Urinary bladder (tissue), 4 donors: ENCODE measurements around the gene DHRS12. TPM values are rescaled to one million over a fixed set of nuclear protein-coding genes. Genes with fewer than 3 reads are reported as not detected.
A peak's percentile ranks its signal among the peaks of the same experiment; 100 is the strongest.

Experiments used
- DNase-seq: peaks from one replicate; pipeline ENCODE4 v3.0.0-alpha.2; 2015; ENCODE audit errors: extremely low spot score
- H3K27ac ChIP-seq: one replicate; pipeline ENCODE4 v1.5.1; 2013; ENCODE audit warnings: low read depth, mild to moderate bottlenecking, moderate library complexity
- H3K36me3 ChIP-seq: one replicate; pipeline ENCODE4 v1.6.1; 2013; ENCODE audit warnings: mild to moderate bottlenecking, moderate library complexity; ENCODE audit not compliant: insufficient read depth
- H3K4me1 ChIP-seq: one replicate; pipeline ENCODE4 v1.6.1; 2013; ENCODE audit warnings: mild to moderate bottlenecking, moderate library complexity; ENCODE audit not compliant: insufficient read depth
- H3K4me3 ChIP-seq: one replicate; pipeline ENCODE4 v1.5.1; 2013; ENCODE audit warnings: low read depth, low read length
- WGBS: extraction: QIAGEN DNeasy Blood & Tissue Kit; methylation state at CpG from one replicate; pipeline ENCODE4 v1.1.7; 2013; 5-methylcytosine and 5-hydroxymethylcytosine counted together
- polyA plus RNA-seq: library from polyadenylated mRNA; stranded (reverse); fragments of 200-250 nt; gene quantifications from one replicate; pipeline ENCODE4 v1.2.3, GENCODE V29; 2013
- total RNA-seq: library from RNA; depleted of rRNA; stranded (reverse); fragments of >200 nt; gene quantifications from one replicate; pipeline ENCODE4 v1.2.3, GENCODE V29; 2014
- donor health status: healthy with polysubstance abuse.
- donor health status: healthy.

The DHRS12 gene
- total and polyA plus RNA-seq, 2 donors: 6.4 to 16.8 TPM

GRCh38 chr13:51738226-51738905, 65.6 kb downstream of the DHRS12 start:
- WGBS: 94% methylated on average over 2 of the region's 2 CpGs
- Histone ChIP-seq H3K27ac (no peak overlapping the region), H3K4me3 (no peak overlapping the region), H3K4me1 (no peaks in the 10 kb centered on the region), H3K36me3 (no peaks in the 10 kb centered on the region)
- DNase-seq: no peak

GRCh38 chr13:51737609-51738008, 66.4 kb downstream of the DHRS12 start:
- Histone ChIP-seq H3K4me1 (no peaks in the 10 kb centered on the region), H3K27ac (no peak overlapping the region), H3K4me3 (no peak overlapping the region), H3K36me3 (no peaks in the 10 kb centered on the region)
- 95% methylated on average over 3 of the region's 3 CpGs for WGBS
- no peak for DNase-seq

- 91% methylated on average over 2 of the region's 2 CpGs for WGBS
Measured at GRCh38 chr13:51734786-51735185, 69.2 kb downstream of the DHRS12 start.

GRCh38 chr13:51733374-51734298, 70.3 kb downstream of the DHRS12 start:
- Histone ChIP-seq H3K4me3 (no peak overlapping the region), H3K27ac (no peak overlapping the region), H3K36me3 (no peaks in the 10 kb centered on the region), H3K4me1 (no peaks in the 10 kb centered on the region)
- no peak for DNase-seq
- WGBS: 85% methylated on average over 3 of the region's 3 CpGs

More at GRCh38 chr13:51734786-51735185, 69.2 kb downstream of the DHRS12 start:
- no peak for DNase-seq
- no peak overlapping the region for H3K4me3 ChIP-seq
- H3K4me1 ChIP-seq: no peaks in the 10 kb centered on the region
- no peak overlapping the region for H3K27ac ChIP-seq
- H3K36me3 ChIP-seq: no peaks in the 10 kb centered on the region

GRCh38 chr13:51731759-51732158, 72.2 kb downstream of the DHRS12 start:
- H3K36me3 ChIP-seq: no peaks in the 10 kb centered on the region
- H3K4me1 ChIP-seq: no peaks in the 10 kb centered on the region
- WGBS: 57% methylated on average over 4 of the region's 4 CpGs
- H3K4me3 ChIP-seq: no peak overlapping the region
- no peak for DNase-seq
- no peak overlapping the region for H3K27ac ChIP-seq

- Histone ChIP-seq H3K27ac (no peak overlapping the region), H3K4me3 (no peak overlapping the region), H3K36me3 (no peaks in the 10 kb centered on the region), H3K4me1 (no peaks in the 10 kb centered on the region)
- 92% methylated on average over 1 of the region's 1 CpG for WGBS
- no peak for DNase-seq
Measured at GRCh38 chr13:51730927-51731326, 73.0 kb downstream of the DHRS12 start.

- peak; percentile 29 for DNase-seq
- H3K4me3 ChIP-seq: no peak overlapping the region
- WGBS: 46% methylated on average over 11 of the region's 11 CpGs
- no peaks in the 10 kb centered on the region for H3K36me3 ChIP-seq
- H3K27ac ChIP-seq: peak overlapping the region; percentile 49
- no peaks in the 10 kb centered on the region for H3K4me1 ChIP-seq
Measured at GRCh38 chr13:51729866-51730553, 74.0 kb downstream of the DHRS12 start.

- Histone ChIP-seq H3K27ac (no peak overlapping the region), H3K4me1 (no peaks in the 10 kb centered on the region), H3K36me3 (no peaks in the 10 kb centered on the region), H3K4me3 (no peak overlapping the region)
- WGBS: 94% methylated on average over 10 of the region's 10 CpGs
- DNase-seq: no peak
Measured at GRCh38 chr13:51728972-51729371, 75.0 kb downstream of the DHRS12 start.

- Histone ChIP-seq H3K4me3 (no peak overlapping the region), H3K4me1 (no peaks in the 10 kb centered on the region), H3K36me3 (no peaks in the 10 kb centered on the region), H3K27ac (no peak overlapping the region)
- WGBS: 84% methylated on average over 4 of the region's 4 CpGs
- no peak for DNase-seq
Measured at GRCh38 chr13:51728275-51728673, 75.7 kb downstream of the DHRS12 start.

- H3K36me3 ChIP-seq: no peaks in the 10 kb centered on the region
- H3K4me3 ChIP-seq: no peak overlapping the region
- H3K4me1 ChIP-seq: no peaks in the 10 kb centered on the region
- no peak overlapping the region for H3K27ac ChIP-seq
- WGBS: 76% methylated on average over 8 of the region's 8 CpGs
- no peak for DNase-seq
Measured at GRCh38 chr13:51727634-51728274, 76.2 kb downstream of the DHRS12 start.

GRCh38 chr13:51726446-51727193, 77.3 kb downstream of the DHRS12 start:
- WGBS: 55% methylated on average over 3 of the region's 3 CpGs
- no peaks in the 10 kb centered on the region for H3K4me1 ChIP-seq
- no peaks in the 10 kb centered on the region for H3K36me3 ChIP-seq
- DNase-seq: no peak
- no peak overlapping the region for H3K4me3 ChIP-seq
- no peak overlapping the region for H3K27ac ChIP-seq

- Histone ChIP-seq H3K4me3 (no peak overlapping the region), H3K36me3 (no peaks in the 10 kb centered on the region), H3K27ac (no peak overlapping the region), H3K4me1 (no peaks in the 10 kb centered on the region)
- DNase-seq: no peak
Measured at GRCh38 chr13:51724721-51725120, 79.2 kb downstream of the DHRS12 start.

GRCh38 chr13:51723529-51723928, 80.4 kb downstream of the DHRS12 start:
- Histone ChIP-seq H3K27ac (no peak overlapping the region), H3K36me3 (no peaks in the 10 kb centered on the region), H3K4me3 (no peak overlapping the region), H3K4me1 (no peaks in the 10 kb centered on the region)
- no peak for DNase-seq
- 96% methylated on average over 6 of the region's 6 CpGs for WGBS
